Measurements from ENCODE around the gene PPTC7. TPM values are rescaled to one million over a fixed set of nuclear protein-coding genes. Genes with fewer than 3 reads are reported as not detected.
"Not testable (repeated sequence)": the region's sequence is repeated elsewhere in the genome, so short reads cannot be mapped to it uniquely, and the experiment has no call there.

PPTC7 gene
- polyA plus RNA-seq, 1 donor from 2014 or later = 7.2 TPM

- no peak overlapping the region for H2AFZ ChIP-seq (ENCODE audit: low read depth, low read length)
- H3K4me3 ChIP-seq (ENCODE audit: low read length) = no peak overlapping the region
- TF ChIP-seq CTCF (IDR thresholded peaks at IDR 0.05; ENCODE audit: poor library complexity, severe bottlenecking) (no peak), POLR2AphosphoS5 (IDR thresholded peaks at IDR 0.05) (no peak), RAD21 (conservative IDR thresholded peaks at IDR 0.05) (no peak), TAF1 (IDR thresholded peaks at IDR 0.05; ENCODE audit: low read depth) (no peak), EP300 (conservative IDR thresholded peaks at IDR 0.05; ENCODE audit: poor library complexity, severe bottlenecking) (no peak), REST (IDR thresholded peaks at IDR 0.05; ENCODE audit: borderline replicate concordance) (no peak), SMC3 (conservative IDR thresholded peaks at IDR 0.05; ENCODE audit: poor library complexity) (no peak), MXI1 (conservative IDR thresholded peaks at IDR 0.05; ENCODE audit: poor library complexity, severe bottlenecking) (no peak), EZH2 (IDR thresholded peaks at IDR 0.05; ENCODE audit: borderline replicate concordance, insufficient read depth, low read length, poor library complexity, severe bottlenecking) (no peak)
- no peak overlapping the region for H3K9ac ChIP-seq (ENCODE audit: low read length)
- H3K27ac ChIP-seq (ENCODE audit: low read length) = no peak overlapping the region
- no peaks in the 10 kb centered on the region for H4K20me1 ChIP-seq (ENCODE audit: insufficient read depth)
- no peaks in the 10 kb centered on the region for H3F3A ChIP-seq (ENCODE audit: insufficient read depth, low read length, poor library complexity, severe bottlenecking)
- H3K9me2 ChIP-seq (ENCODE audit: insufficient read depth, low read length) = no peaks in the 10 kb centered on the region
- H3K27me3 ChIP-seq (ENCODE audit: insufficient read depth, low read depth, low read length) = no peaks in the 10 kb centered on the region
- H3K4me2 ChIP-seq (ENCODE audit: low read length) = no peak overlapping the region
- no peaks in the 10 kb centered on the region for H3K9me3 ChIP-seq (ENCODE audit: low read length)
- peaks cover 3% of the 10 kb centered on the region for H3K79me2 ChIP-seq (replicated peaks; ENCODE audit: insufficient read depth, low read length)
- no peaks in the 10 kb centered on the region for H3K36me3 ChIP-seq (ENCODE audit: insufficient read depth, low read length)
Observed at GRCh38 chr12:110563702-110564470, 19.2 kb downstream of the PPTC7 start.

GRCh38 chr12:110562386-110562785 lies 20.7 kb downstream of the PPTC7 start:
- not testable (repeated sequence) for H3K4me2 ChIP-seq (ENCODE audit: low read length); H3F3A ChIP-seq (ENCODE audit: insufficient read depth, low read length, poor library complexity, severe bottlenecking); H3K4me3 ChIP-seq (ENCODE audit: low read length); H3K9me2 ChIP-seq (ENCODE audit: insufficient read depth, low read length); H3K9ac ChIP-seq (ENCODE audit: low read length); H2AFZ ChIP-seq (ENCODE audit: low read depth, low read length); H3K9me3 ChIP-seq (ENCODE audit: low read length); H3K36me3 ChIP-seq (ENCODE audit: insufficient read depth, low read length); H3K79me2 ChIP-seq (replicated peaks; ENCODE audit: insufficient read depth, low read length); H3K27ac ChIP-seq (ENCODE audit: low read length); H3K27me3 ChIP-seq (ENCODE audit: insufficient read depth, low read depth, low read length); H4K20me1 ChIP-seq (ENCODE audit: insufficient read depth)
